RKO (cell line): ENCODE data around the gene ACD.
"Not testable (repeated sequence)": the region's sequence is repeated elsewhere in the genome, so short reads cannot be mapped to it uniquely, and the experiment has no call there.

Experiments used
- DNase-seq: peaks from one replicate; pipeline ENCODE4 v3.0.0-alpha.2; 2016; ENCODE audit warnings: low spot score

Gene ACD

GRCh38 chr16:67659675-67660563 is at the start of gene ACD:
ACD (minus strand) TSS chr16:67660260; CDS start chr16:67660220, 40 bp downstream.
- peak; percentile 91 for DNase-seq

GRCh38 chr16:67709050-67709449 is 49.0 kb upstream of the ACD start:
- no peak for DNase-seq

- peak; percentile 59 for DNase-seq
These were observed 48.3 kb upstream of the ACD start for GRCh38 chr16:67708368-67708771.

- DNase-seq = no peak
These were observed 47.7 kb upstream of the ACD start for GRCh38 chr16:67707790-67708189.

GRCh38 chr16:67707210-67707609 is 47.1 kb upstream of the ACD start:
- no peak for DNase-seq

GRCh38 chr16:67704110-67704509 is 44.0 kb upstream of the ACD start:
- no peak for DNase-seq

GRCh38 chr16:67703626-67704025 is 43.6 kb upstream of the ACD start:
- no peak for DNase-seq

- no peak for DNase-seq
These were observed 42.1 kb upstream of the ACD start for GRCh38 chr16:67702130-67702529.

- DNase-seq = no peak
These were observed 41.4 kb upstream of the ACD start for GRCh38 chr16:67701420-67701819.

- DNase-seq = no peak
These were observed 39.2 kb upstream of the ACD start for GRCh38 chr16:67699265-67699664.

GRCh38 chr16:67697422-67698185 is 37.5 kb upstream of the ACD start:
- DNase-seq = no peak

GRCh38 chr16:67694611-67695010 is 34.6 kb upstream of the ACD start:
- no peak for DNase-seq

- DNase-seq = not testable (repeated sequence)
These were observed 33.6 kb upstream of the ACD start for GRCh38 chr16:67693517-67694285.

GRCh38 chr16:67685388-67686112 is 25.5 kb upstream of the ACD start:
- no peak for DNase-seq

- no peak for DNase-seq
These were observed 23.7 kb upstream of the ACD start for GRCh38 chr16:67683767-67684166.

GRCh38 chr16:67679935-67680897 is 20.2 kb upstream of the ACD start:
- no peak for DNase-seq

- DNase-seq = no peak
These were observed 18.4 kb upstream of the ACD start for GRCh38 chr16:67678354-67679023.

GRCh38 chr16:67677712-67678111 is 17.7 kb upstream of the ACD start:
- no peak for DNase-seq

GRCh38 chr16:67676939-67677338 is 16.9 kb upstream of the ACD start:
- no peak for DNase-seq

- no peak for DNase-seq
These were observed 16.5 kb upstream of the ACD start for GRCh38 chr16:67676516-67676915.
